HG02571 (cell line): ENCODE data around the gene ISX.

Source experiments
- ATAC-seq: cut with Tn5 transposase; IDR thresholded peaks from one replicate; pipeline ENCODE4 v1.9.1; 2021; ENCODE audit warnings: mild to moderate bottlenecking, moderate library complexity; ENCODE audit not compliant: unreplicated experiment

The ISX gene

GRCh38 chr22:35051791-35052190 lies 14.2 kb upstream of the ISX start:
- no peak for ATAC-seq

GRCh38 chr22:35053060-35053835 lies 12.7 kb upstream of the ISX start:
- ATAC-seq = no peak

DNA sequence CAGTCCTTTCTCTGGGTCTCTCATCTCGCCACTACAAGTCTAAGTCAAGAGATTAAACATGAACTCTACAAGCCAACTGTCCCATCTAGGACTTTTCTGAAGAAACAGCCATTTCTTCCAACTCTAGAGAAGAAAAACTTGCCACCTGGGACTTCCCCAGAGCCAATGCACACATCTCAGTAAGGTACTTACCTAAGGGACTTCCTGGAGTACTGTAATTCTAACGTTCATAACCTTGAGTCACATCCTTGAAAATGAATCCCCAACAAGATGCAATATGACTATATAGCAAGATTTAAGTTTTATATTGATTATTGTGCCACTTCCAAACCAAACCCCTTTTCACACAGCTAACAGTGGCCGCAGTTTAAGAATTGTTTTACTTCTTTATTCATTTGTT lies 11.9 kb upstream of the ISX start:
- ATAC-seq = no peak

DNA sequence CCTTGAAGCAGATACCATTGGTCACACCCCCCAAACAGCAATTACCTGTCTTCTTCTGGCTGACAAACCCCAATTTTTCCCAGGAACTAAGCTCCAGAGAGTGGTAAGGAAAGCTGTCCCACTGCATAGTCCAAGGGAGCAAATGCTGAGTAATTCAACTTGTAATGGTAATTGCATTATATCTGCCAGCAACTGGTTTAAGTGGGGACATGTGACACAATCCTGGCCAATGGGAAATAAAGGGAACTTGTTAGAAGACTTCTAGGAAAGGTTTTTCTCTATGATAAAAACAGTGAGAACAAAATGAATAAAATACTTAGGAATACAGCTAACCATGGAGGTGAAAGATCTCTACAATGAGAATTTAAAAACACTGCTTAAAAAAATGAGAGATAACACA lies 9.5 kb upstream of the ISX start:
- no peak for ATAC-seq

- ATAC-seq = no peak
Observed at GRCh38 chr22:35057155-35057554, 8.8 kb upstream of the ISX start.

GRCh38 chr22:35059632-35060031 lies 6.3 kb upstream of the ISX start:
- ATAC-seq = no peak

DNA sequence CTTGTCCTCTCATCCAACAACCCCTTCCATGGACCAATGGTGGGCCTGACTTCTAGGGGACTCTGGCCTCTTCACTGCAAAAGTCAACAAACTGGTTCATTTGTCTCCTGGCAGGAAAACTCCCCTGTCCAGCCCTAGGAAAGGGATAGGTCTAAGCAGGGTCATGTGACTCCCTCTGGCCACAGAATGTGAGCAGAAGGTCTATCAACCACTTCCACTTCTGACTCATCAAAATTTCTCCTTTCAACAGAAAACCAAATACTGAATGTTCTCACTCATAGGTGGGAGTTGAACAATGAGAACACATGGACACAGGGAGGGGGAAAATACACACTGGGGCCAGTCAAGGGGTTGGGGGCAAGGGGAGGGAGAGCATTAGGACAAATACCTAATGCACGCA lies 1.3 kb upstream of the ISX start:
- ATAC-seq = no peak

- no peak for ATAC-seq
Observed at GRCh38 chr22:35065183-35065582, 775 bp upstream of the ISX start.

- no peak for ATAC-seq
Observed at GRCh38 chr22:35066768-35067167, 810 bp downstream of the ISX start.

GRCh38 chr22:35069541-35069940 lies 3.6 kb downstream of the ISX start:
- no peak for ATAC-seq

DNA sequence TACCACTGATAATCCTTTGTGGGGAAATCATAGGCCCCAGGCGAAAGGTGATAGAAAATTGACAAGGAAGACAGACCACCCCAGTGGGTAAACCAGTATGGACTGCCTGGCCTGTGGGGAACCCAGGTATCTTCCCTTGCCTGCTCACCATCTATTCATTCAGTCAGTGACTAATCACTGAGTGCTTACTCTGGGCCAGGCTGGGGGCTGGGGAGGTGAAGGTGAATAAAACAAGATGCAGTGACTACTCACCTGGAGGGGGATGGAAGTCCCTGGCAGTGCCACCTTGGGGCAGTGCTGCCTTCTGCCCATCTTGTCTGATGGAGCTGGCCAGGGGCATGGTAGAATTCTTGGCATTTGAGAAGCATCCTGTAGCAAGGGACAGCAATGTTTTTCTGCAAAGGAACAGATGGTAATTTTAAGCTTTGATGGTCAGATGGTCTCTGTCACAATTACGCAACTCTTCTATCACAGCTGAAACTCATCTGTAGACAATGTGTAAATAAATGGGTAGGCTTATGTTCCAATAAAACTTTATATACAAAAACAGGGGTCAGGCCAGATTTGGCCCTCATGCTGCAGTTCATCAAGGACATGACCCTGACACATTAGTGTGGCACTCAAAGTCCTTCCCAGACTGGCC lies 4.6 kb downstream of the ISX start:
- no peak for ATAC-seq

GRCh38 chr22:35071784-35072183 lies 5.8 kb downstream of the ISX start:
- no peak for ATAC-seq

DNA sequence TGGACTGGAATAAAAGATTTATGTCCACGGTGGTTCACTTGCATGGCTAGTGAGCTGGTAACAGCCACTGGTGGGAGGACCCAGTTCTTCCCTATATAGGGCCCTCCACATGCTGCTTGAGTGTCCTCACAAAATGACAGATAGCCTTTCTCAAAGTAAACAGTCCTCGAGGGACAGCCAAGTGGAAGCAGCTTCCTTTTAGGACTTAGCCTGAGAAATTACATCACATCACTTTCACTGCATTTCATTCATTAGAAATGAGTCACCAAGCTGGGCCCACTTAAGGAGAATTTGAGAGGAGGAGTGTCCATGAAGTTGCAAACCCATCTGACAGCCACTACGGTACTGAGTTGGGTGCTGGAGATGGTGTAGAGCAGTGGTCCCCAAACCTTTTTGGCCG lies 7.0 kb downstream of the ISX start:
- no peak for ATAC-seq

- no peak for ATAC-seq
Observed at GRCh38 chr22:35074583-35074982, 8.6 kb downstream of the ISX start.

DNA sequence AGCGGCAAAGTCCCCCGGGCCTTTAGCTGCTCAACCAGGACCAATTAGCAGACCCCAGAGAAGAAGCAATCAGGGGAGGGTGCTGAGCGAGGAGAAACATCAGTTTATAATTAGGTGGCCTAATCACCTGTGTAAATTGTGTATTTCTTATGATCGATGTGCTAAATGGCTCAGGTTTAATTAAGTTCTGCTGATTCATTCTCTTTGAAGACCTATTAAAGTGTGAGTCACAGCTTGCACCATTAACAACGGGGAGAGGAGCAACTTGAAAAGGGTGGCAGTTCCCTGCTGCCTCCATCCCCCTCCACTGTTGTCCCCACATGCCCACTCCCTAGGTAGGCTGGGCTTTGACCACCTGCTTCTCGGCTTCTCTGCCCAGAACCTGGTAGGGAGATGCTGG lies 10.7 kb downstream of the ISX start:
- ATAC-seq = no peak

DNA sequence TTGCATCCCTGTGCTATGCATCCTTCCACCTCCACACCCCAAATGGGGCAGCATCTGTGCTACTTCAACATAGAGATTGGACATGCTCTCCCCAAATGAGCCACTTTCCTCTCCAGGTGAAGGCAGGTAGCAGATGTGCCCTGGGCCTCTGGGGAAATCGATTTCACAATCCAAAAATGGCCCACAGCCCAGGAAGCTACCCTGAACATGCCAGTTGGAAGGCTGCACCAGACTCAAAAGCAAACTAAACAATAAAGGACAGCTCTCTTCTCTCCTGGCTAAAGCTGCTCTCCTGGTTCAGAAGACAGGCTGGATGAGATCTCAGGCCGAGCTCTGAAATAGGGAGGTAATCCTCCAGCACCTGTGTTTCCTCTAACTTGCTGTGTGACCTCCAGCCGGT lies 19.7 kb downstream of the ISX start:
- ATAC-seq = no peak

DNA sequence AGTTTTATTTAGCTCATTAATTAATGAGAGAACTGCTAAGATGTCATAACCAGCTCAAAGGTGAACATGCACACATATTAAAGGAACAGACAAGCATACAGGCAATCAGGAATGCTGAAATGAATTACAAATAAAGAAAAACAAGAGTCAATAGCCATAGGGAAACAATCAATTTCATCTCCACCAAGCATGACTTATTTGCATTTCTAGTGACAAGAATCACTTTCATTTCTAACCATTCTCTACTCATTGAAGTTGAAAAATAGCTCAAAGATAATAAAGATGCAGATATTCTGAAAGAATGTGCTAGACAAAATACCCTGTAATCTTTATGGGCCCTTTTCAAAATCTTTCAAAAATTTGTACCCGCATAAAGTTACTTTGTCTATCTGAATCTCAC lies 23.2 kb downstream of the ISX start:
- ATAC-seq = no peak

DNA sequence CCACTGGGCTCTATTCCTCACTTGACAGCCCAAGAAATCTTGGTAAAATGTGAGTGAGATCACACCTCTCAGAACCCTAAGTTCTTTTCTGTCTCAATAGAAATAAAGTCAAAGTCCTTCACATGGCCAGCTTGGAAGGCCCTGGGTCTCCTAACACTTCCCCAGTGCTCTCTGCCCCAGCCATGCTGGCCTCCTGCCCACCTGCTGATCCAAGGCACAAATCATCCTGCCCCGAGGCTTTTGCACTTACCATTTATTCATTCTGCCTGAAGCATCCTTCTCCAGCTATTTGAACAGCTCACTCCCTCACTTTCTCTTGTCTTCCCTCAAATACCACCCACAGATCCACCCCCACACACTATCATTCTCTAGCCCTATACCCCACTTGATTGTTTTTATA lies 26.4 kb downstream of the ISX start:
- no peak for ATAC-seq

DNA sequence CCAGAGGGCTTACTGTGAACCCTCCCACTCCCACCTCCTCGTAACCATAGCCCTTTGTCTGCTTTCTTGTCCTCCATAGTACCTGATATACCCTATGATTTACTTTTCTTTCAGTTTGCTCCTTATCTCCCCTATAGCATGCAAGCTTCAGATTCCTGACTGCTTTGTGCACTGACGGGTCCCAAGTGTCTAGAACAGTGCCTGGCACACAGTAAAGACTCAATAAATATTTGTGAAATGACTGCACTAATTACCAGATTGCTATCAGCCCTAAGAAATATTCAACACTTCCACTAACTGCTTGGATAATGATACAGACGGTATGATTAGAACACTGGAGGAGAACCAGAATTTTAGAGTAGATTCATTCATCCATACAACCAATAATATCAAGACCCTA lies 33.0 kb downstream of the ISX start:
- ATAC-seq = no peak

GRCh38 chr22:35099883-35100282 lies 33.9 kb downstream of the ISX start:
- ATAC-seq = no peak

- no peak for ATAC-seq
Observed at GRCh38 chr22:35102663-35103062, 36.7 kb downstream of the ISX start.

DNA sequence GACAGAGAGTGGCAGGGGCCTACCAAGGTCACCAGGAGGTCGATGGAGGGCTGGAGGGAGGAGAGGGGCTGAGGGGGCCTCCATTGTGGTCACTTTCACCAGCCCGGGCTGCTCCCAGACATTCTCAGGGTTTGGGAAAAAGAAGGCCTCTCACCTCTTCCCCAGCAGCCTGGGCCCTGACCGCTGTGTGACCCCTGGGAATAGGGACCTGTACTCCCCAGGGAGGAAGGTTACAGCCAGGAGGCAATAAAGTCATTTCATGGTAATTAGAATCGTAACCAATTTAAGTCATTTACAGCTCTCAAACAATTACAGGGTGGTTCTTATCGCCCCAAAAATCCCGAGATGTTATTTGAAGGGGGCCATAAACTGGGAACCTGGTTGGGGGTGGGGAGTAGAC lies 37.8 kb downstream of the ISX start:
- ATAC-seq = no peak

DNA sequence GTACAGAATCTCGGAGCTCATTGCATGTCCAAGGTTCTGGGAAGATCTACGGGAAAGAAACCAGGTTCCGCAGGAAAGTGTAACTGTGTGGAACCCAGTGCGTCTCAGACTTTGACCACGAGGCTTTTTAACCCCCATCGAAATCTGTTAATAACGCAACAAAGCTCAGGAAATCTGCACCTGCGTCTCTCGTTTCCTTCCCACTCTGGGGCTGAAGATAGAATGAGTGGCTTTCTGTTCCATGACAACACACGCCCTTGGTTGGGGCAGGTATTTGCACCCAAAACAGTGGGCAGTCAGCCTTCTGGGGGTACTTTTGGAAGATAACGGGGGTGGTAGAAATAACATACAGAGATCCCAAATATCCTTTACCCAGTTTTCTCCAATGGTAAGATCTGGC lies 38.5 kb downstream of the ISX start:
- ATAC-seq = no peak
